ENCODE results near the gene CPNE5.

DNA sequence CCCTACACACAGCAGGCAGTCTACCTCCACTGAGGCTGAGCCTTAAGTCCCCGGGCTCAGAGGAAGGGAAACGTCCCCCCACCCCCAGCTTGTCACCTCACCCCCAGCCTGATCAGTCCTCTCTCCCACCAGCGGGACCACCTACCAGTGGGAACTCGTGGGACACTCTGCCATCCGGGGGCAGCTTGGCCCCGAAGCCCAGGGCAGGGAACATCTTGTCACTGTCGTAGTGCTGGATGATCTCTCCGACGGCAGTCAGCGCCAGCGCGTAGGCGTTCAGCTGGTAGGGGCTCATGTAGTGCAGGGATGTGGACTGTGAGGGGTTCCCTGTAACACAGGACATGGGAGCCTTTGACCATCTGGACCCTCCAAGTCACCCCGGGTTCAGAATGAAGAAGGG, 93.0 kb downstream of the CPNE5 start:
- TF ChIP-seq, protein P1, sequence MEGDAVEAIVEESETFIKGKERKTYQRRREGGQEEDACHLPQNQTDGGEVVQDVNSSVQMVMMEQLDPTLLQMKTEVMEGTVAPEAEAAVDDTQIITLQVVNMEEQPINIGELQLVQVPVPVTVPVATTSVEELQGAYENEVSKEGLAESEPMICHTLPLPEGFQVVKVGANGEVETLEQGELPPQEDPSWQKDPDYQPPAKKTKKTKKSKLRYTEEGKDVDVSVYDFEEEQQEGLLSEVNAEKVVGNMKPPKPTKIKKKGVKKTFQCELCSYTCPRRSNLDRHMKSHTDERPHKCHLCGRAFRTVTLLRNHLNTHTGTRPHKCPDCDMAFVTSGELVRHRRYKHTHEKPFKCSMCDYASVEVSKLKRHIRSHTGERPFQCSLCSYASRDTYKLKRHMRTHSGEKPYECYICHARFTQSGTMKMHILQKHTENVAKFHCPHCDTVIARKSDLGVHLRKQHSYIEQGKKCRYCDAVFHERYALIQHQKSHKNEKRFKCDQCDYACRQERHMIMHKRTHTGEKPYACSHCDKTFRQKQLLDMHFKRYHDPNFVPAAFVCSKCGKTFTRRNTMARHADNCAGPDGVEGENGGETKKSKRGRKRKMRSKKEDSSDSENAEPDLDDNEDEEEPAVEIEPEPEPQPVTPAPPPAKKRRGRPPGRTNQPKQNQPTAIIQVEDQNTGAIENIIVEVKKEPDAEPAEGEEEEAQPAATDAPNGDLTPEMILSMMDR (IDR thresholded peaks at IDR 0.05): no peak
- TF ChIP-seq POLR2AphosphoS5 (IDR thresholded peaks at IDR 0.05): no peak

All from prostate gland (tissue), 2 donors.